Fibroblast of lung (primary cell): Measurements from ENCODE around the gene PLCXD3. TPM values are rescaled to one million over a fixed set of nuclear protein-coding genes. Genes with fewer than 3 reads are reported as not detected.

Experiments used
- DNase-seq, 2 donors: peaks; one replicate each; pipeline versions ENCODE4 v3.0.0 to v3.0.0-alpha.2; 2010; ENCODE audit warnings: low read depth in 2 of 2
- H2AFZ ChIP-seq: 2 replicates; pipeline ENCODE4 v1.5.1; 2012; ENCODE audit warnings: low read length, control low read depth, inconsistent platforms
- H3K27ac ChIP-seq: 2 replicates; pipeline ENCODE4 v1.5.1; 2011; ENCODE audit warnings: low read length, control low read depth; ENCODE audit not compliant: insufficient read depth
- H3K27me3 ChIP-seq: 2 replicates; pipeline ENCODE4 v1.5.1; 2011; ENCODE audit warnings: mild to moderate bottlenecking, low read length; ENCODE audit not compliant: control insufficient read depth, insufficient read depth
- H3K36me3 ChIP-seq: 2 replicates; pipeline ENCODE4 v1.5.1; 2011; ENCODE audit warnings: low read length; ENCODE audit not compliant: control insufficient read depth, insufficient read depth
- H3K4me1 ChIP-seq: 2 replicates; pipeline ENCODE4 v1.5.1; 2011; ENCODE audit warnings: low read length; ENCODE audit not compliant: control insufficient read depth, insufficient read depth; ENCODE audit errors: extremely low read depth
- H3K4me2 ChIP-seq: 2 replicates; pipeline ENCODE4 v1.5.1; 2011; ENCODE audit warnings: low read length, control low read depth; ENCODE audit not compliant: insufficient read depth; ENCODE audit errors: extremely low read depth
- H3K4me3 ChIP-seq, 4 experiments: fragments of 200-600 bp in 1 of 4; sonication (generic) in 1 of 4; replicated peaks in 1 of 4; 2 replicates each; pipeline ENCODE4 v1.5.1; 2011 to 2016; ENCODE audit warnings: low read length in 4 of 4, low read depth in 3 of 4, mild to moderate bottlenecking in 3 of 4, control low read depth in 2 of 4, inconsistent platforms in 1 of 4, mixed read lengths in 1 of 4; ENCODE audit not compliant: insufficient read depth in 1 of 4; ENCODE audit errors: control extremely low read depth in 1 of 4
- H3K79me2 ChIP-seq: 2 replicates; pipeline ENCODE4 v1.5.1; 2012; ENCODE audit warnings: mild to moderate bottlenecking, low read length, inconsistent platforms; ENCODE audit not compliant: control insufficient read depth, insufficient read depth
- H3K9ac ChIP-seq: 2 replicates; pipeline ENCODE4 v1.5.1; 2011; ENCODE audit warnings: mild to moderate bottlenecking, low read length, control low read depth; ENCODE audit not compliant: insufficient read depth
- H3K9me3 ChIP-seq: 2 replicates; pipeline ENCODE4 v1.5.1; 2012; ENCODE audit warnings: low read depth, low read length; ENCODE audit not compliant: control insufficient read depth, insufficient read depth
- H4K20me1 ChIP-seq: 2 replicates; pipeline ENCODE4 v1.5.1; 2011; ENCODE audit warnings: low read length; ENCODE audit not compliant: control insufficient read depth, insufficient read depth; ENCODE audit errors: extremely low read depth
- EZH2 ChIP-seq: IDR thresholded peaks from 2 replicates; pipeline ENCODE4 v1.5.1; 2012; ENCODE audit warnings: low read length, control low read depth, mild to moderate bottlenecking; ENCODE audit errors: missing control alignments
- polyA plus RNA-seq, 2 donors: library from polyadenylated mRNA; depleted of rRNA in 1 of 2; stranded (reverse) in 1 of 2; unstranded in 1 of 2; fragments of >200 nt; gene quantifications; 2 replicates each; pipeline ENCODE4 v1.2.1, GENCODE V29; 2011 to 2012; ENCODE audit warnings: missing spikeins in 1 of 2
- total RNA-seq: library from RNA; depleted of rRNA; stranded (reverse); fragments of >200 nt; gene quantifications from 2 replicates; pipeline ENCODE4 v1.2.1, GENCODE V29; 2014
- TF ChIP-seq, protein P1 (sequence below), 2 donors: IDR thresholded peaks in 1 of 2; conservative IDR thresholded peaks in 1 of 2; 1 replicate in 1 of 2; 2 replicates in 1 of 2; pipeline ENCODE4 v1.5.1; 2011 to 2012; ENCODE audit warnings: low read length in 2 of 2, control low read depth in 1 of 2, inconsistent platforms in 1 of 2, low read depth in 1 of 2, mild to moderate bottlenecking in 1 of 2

PLCXD3 gene
- total and polyA plus RNA-seq, 2 donors (not counting 1 experiment from before 2014, with no cell fraction given) = 0.02 to 1.3 TPM

DNA sequence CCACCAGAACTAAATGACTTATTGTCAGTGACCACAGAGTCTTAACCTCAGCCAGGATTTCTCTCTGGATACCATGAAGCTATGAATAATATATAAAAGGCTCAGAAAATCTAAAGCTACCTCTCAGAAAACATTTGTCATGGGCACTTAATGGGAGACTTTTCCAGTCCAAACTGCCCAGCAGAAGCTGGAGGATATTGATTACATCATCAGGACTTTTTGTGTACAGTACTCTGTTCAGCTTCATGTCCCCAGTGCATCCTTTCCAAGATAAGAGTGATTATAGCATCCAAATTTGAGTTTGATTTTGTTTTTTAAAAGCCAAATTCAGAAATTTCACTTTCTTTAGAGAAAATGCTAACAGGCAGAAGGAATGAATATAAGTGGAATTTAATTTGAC lies 173.2 kb downstream of the PLCXD3 start:
- no peaks in the 10 kb centered on the region for H3K79me2 ChIP-seq
- H3K27ac ChIP-seq = no peak overlapping the region
- H3K9ac ChIP-seq = no peak overlapping the region
- H3K27me3 ChIP-seq = no peaks in the 10 kb centered on the region
- no peak overlapping the region for H3K4me3 ChIP-seq
- no peak overlapping the region for H3K4me2 ChIP-seq
- DNase-seq = no peak
- TF ChIP-seq, protein P1, sequence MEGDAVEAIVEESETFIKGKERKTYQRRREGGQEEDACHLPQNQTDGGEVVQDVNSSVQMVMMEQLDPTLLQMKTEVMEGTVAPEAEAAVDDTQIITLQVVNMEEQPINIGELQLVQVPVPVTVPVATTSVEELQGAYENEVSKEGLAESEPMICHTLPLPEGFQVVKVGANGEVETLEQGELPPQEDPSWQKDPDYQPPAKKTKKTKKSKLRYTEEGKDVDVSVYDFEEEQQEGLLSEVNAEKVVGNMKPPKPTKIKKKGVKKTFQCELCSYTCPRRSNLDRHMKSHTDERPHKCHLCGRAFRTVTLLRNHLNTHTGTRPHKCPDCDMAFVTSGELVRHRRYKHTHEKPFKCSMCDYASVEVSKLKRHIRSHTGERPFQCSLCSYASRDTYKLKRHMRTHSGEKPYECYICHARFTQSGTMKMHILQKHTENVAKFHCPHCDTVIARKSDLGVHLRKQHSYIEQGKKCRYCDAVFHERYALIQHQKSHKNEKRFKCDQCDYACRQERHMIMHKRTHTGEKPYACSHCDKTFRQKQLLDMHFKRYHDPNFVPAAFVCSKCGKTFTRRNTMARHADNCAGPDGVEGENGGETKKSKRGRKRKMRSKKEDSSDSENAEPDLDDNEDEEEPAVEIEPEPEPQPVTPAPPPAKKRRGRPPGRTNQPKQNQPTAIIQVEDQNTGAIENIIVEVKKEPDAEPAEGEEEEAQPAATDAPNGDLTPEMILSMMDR (conservative IDR thresholded peaks at IDR 0.05 in 1 of 2, IDR thresholded peaks at IDR 0.05 in 1 of 2; ENCODE audit: low read depth in 1 of 2, low read length in 2 of 2) = no peak
- TF ChIP-seq EZH2 = no peak
- H3K4me1 ChIP-seq = no peaks in the 10 kb centered on the region
- H3K9me3 ChIP-seq = no peaks in the 10 kb centered on the region
- no peaks in the 10 kb centered on the region for H4K20me1 ChIP-seq
- no peaks in the 10 kb centered on the region for H3K36me3 ChIP-seq
- H2AFZ ChIP-seq = no peak overlapping the region

- H3K4me2 ChIP-seq = no peak overlapping the region
- no peaks in the 10 kb centered on the region for H4K20me1 ChIP-seq
- no peaks in the 10 kb centered on the region for H3K9me3 ChIP-seq
- no peaks in the 10 kb centered on the region for H3K27me3 ChIP-seq
- no peak overlapping the region for H3K4me3 ChIP-seq
- no peak for DNase-seq
- H3K79me2 ChIP-seq = no peaks in the 10 kb centered on the region
- H3K27ac ChIP-seq = no peak overlapping the region
- H3K36me3 ChIP-seq = no peaks in the 10 kb centered on the region
- H3K9ac ChIP-seq = no peak overlapping the region
- H3K4me1 ChIP-seq = no peaks in the 10 kb centered on the region
- H2AFZ ChIP-seq = no peak overlapping the region
- TF ChIP-seq, protein P1 (conservative IDR thresholded peaks at IDR 0.05 in 1 of 2, IDR thresholded peaks at IDR 0.05 in 1 of 2; ENCODE audit: low read depth in 1 of 2, low read length in 2 of 2) = no peak
- no peak for TF ChIP-seq EZH2
These were observed 173.9 kb downstream of the PLCXD3 start for GRCh38 chr5:41336471-41336870.

GRCh38 chr5:41335596-41336181 lies 174.7 kb downstream of the PLCXD3 start:
- H4K20me1 ChIP-seq = no peaks in the 10 kb centered on the region
- no peak for TF ChIP-seq EZH2
- TF ChIP-seq, protein P1 (conservative IDR thresholded peaks at IDR 0.05 in 1 of 2, IDR thresholded peaks at IDR 0.05 in 1 of 2; ENCODE audit: low read depth in 1 of 2, low read length in 2 of 2) = no peak
- H3K9me3 ChIP-seq = no peaks in the 10 kb centered on the region
- H2AFZ ChIP-seq = no peak overlapping the region
- H3K9ac ChIP-seq = no peak overlapping the region
- H3K27me3 ChIP-seq = no peaks in the 10 kb centered on the region
- no peak overlapping the region for H3K4me2 ChIP-seq
- H3K4me1 ChIP-seq = no peaks in the 10 kb centered on the region
- H3K79me2 ChIP-seq = no peaks in the 10 kb centered on the region
- no peaks in the 10 kb centered on the region for H3K36me3 ChIP-seq
- H3K27ac ChIP-seq = no peak overlapping the region
- DNase-seq = no peak
- H3K4me3 ChIP-seq = no peak overlapping the region
